Measurements from ENCODE around the gene FANCC.

FANCC gene

DNA sequence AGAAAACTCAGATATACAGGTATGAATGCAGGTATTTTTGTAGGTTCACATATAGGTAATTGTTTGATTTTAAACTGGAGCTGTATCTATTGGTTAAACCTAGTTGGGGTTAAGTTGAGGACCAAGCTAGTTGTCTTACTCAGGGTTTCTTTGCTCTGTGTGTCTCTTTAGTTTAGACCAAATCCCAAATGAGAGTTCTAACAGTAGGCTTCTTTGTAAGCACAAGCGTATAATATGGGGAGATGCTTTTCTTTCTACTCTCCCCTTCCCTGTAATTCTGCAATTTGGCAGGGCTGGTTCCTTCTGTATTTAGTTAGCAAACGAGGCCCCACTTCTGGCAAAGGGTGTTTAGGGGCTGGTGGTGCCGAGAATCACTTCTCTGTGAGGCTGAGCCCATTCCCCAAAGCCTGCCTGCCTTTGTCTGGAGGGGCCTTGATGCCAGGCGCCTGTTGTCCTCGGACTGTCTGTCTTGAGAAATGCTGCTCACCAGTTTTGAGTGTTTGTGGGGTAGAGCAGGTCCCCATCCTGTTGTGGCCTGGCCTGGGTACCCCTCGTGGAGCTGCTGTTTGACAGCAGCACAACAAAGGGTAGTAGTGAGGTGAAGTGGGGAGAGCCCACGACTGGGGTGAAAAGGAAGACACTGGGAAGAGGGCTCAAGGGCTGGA lies 259.3 kb downstream of the FANCC start:
- no peak for DNase-seq

- DNase-seq = peak; percentile 62
Measured at GRCh38 chr9:95057101-95057500, 260.4 kb downstream of the FANCC start.

- DNase-seq = no peak
Measured at GRCh38 chr9:95055851-95056551, 261.5 kb downstream of the FANCC start.

GRCh38 chr9:95055334-95055850 lies 262.1 kb downstream of the FANCC start:
- no peak for DNase-seq

- DNase-seq = no peak
Measured at GRCh38 chr9:95053611-95054570, 263.6 kb downstream of the FANCC start.

DNA sequence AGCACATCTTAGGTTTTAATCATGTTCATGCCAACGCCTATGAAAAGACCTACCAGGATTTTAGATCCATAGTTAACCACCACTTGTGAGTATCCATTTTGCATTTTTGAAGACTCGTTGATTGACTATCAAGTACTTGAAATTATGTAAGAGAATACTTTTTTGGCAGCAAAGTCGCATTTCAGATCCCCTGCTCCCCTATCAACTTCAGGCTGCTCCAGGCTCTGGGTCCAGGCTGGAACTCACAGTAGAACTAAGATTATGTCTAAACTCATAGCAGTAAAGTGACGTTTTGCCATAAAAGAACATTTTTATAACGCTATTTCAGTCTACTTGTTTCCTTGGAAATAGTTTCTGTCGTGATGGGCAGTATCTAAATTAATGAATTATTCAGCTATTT lies 267.7 kb downstream of the FANCC start:
- DNase-seq = no peak
